ENCODE results near the gene RARA.

RARA gene

DNA sequence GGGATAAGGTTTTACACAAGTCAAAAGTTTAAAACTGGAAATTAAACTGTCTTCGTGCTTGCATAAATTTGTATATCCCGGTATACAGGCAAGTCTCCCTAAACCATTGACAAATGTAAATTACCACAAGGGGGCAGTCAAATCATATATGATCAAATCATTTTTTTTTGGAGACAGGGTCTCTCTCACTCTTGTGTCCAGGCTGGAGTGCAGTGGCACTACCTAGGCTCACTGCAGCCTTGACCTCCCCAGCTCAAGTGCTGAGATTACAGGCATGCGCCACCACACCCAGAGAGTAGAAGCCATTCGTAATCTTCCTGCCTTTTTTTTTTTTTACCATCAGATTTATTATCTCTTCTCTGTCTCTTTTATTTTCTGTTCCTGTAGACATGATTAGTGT, 90.2 kb downstream of the RARA start:
- Histone ChIP-seq H3K4me1 (ENCODE audit: insufficient read depth, insufficient read length) (no peaks in the 10 kb centered on the region), H3K9ac (ENCODE audit: insufficient read length, low read depth) (no peak overlapping the region), H3K4me3 (ENCODE audit: insufficient read length, low read depth) (no peak overlapping the region), H3K9me3 (ENCODE audit: insufficient read depth, low read length) (no peaks in the 10 kb centered on the region), H3K36me3 (ENCODE audit: insufficient read depth, insufficient read length, low read length) (peaks cover 97% of the 10 kb centered on the region), H3K27me3 (ENCODE audit: insufficient read depth, insufficient read length) (no peaks in the 10 kb centered on the region)
- no peak for TF ChIP-seq ZNF274 (IDR thresholded peaks at IDR 0.05; ENCODE audit: low read depth, low read length)
- no peak for TF ChIP-seq SUZ12 (IDR thresholded peaks at IDR 0.05; ENCODE audit: extremely low read depth, insufficient read depth, insufficient read length)
- no peak for TF ChIP-seq YY1 (IDR thresholded peaks at IDR 0.05; ENCODE audit: insufficient read depth, insufficient read length)
- no peak for DNase-seq (ENCODE audit: low read depth, low spot score)

DNA sequence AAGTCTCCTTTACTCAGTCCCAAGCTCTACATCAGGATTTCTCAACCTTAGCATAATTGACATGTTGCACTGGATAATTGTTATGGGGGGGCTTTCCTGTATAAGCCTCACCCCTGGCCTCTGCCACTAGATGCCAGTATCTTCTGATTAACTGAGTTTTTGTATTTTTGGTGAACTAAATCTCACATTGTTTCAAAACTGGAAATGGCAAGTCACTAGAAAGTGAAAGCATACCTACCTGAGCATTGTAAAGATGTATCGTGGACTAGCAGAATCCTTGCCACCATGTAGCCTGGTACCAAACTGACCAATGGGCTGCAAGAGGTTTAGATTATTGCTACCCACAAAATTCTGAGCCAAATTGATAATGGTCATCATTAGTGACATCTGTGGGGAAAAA, 93.7 kb downstream of the RARA start:
- DNase-seq (ENCODE audit: low read depth, low spot score) = no peak
- Histone ChIP-seq H3K36me3 (ENCODE audit: insufficient read depth, insufficient read length, low read length) (peaks cover 96% of the 10 kb centered on the region), H3K4me1 (ENCODE audit: insufficient read depth, insufficient read length) (no peaks in the 10 kb centered on the region), H3K27me3 (ENCODE audit: insufficient read depth, insufficient read length) (no peaks in the 10 kb centered on the region), H3K9ac (ENCODE audit: insufficient read length, low read depth) (no peak overlapping the region), H3K4me3 (ENCODE audit: insufficient read length, low read depth) (no peak overlapping the region), H3K9me3 (ENCODE audit: insufficient read depth, low read length) (no peaks in the 10 kb centered on the region)
- TF ChIP-seq ZNF274 (IDR thresholded peaks at IDR 0.05; ENCODE audit: low read depth, low read length) = no peak
- TF ChIP-seq SUZ12 (IDR thresholded peaks at IDR 0.05; ENCODE audit: extremely low read depth, insufficient read depth, insufficient read length) = no peak
- no peak for TF ChIP-seq YY1 (IDR thresholded peaks at IDR 0.05; ENCODE audit: insufficient read depth, insufficient read length)

DNA sequence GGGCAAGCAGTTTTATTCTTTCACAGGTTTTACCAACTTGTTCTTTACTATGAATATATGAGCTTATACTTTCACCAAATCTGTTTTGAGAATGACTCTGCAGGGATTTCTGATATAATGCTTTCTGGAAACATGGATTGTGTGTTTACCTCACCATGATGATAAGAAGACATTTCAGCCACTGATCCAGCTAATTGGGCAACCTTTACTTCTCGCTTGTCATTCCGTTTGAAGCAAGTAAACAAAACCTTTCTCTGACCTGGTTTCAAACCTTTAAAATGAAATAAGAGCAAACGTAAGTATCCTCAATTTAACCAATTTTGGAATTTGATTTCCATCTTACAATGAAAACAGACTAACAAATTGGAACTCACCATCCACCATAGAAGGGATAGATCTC, 95.0 kb downstream of the RARA start:
- Histone ChIP-seq H3K36me3 (ENCODE audit: insufficient read depth, insufficient read length, low read length) (peaks cover 95% of the 10 kb centered on the region), H3K9me3 (ENCODE audit: insufficient read depth, low read length) (no peaks in the 10 kb centered on the region), H3K4me3 (ENCODE audit: insufficient read length, low read depth) (no peak overlapping the region), H3K27me3 (ENCODE audit: insufficient read depth, insufficient read length) (no peaks in the 10 kb centered on the region), H3K4me1 (ENCODE audit: insufficient read depth, insufficient read length) (no peaks in the 10 kb centered on the region), H3K9ac (ENCODE audit: insufficient read length, low read depth) (no peak overlapping the region)
- TF ChIP-seq YY1 (IDR thresholded peaks at IDR 0.05; ENCODE audit: insufficient read depth, insufficient read length) = no peak
- no peak for TF ChIP-seq SUZ12 (IDR thresholded peaks at IDR 0.05; ENCODE audit: extremely low read depth, insufficient read depth, insufficient read length)
- no peak for TF ChIP-seq ZNF274 (IDR thresholded peaks at IDR 0.05; ENCODE audit: low read depth, low read length)
- DNase-seq (ENCODE audit: low read depth, low spot score) = no peak
